ENCODE data around the gene PRDM16.

PRDM16 gene

GRCh38 chr1:3066826-3067225 is 2.2 kb upstream of the PRDM16 start:
- Mint-ChIP-seq H3K4me1 (ENCODE audit: low read depth) (no peaks in the 10 kb centered on the region), H3K27me3 (ENCODE audit: low read depth) (peaks cover 24% of the 10 kb centered on the region), H3K4me3 (no peak overlapping the region), H3K9me3 (no peaks in the 10 kb centered on the region), H3K36me3 (ENCODE audit: low read depth) (no peaks in the 10 kb centered on the region), H3K27ac (no peak overlapping the region)

- no peaks in the 10 kb centered on the region for H3K9me3 Mint-ChIP-seq
- no peak overlapping the region for H3K4me3 Mint-ChIP-seq
- H3K27me3 Mint-ChIP-seq (ENCODE audit: low read depth), result peaks cover 28% of the 10 kb centered on the region
- no peaks in the 10 kb centered on the region for H3K4me1 Mint-ChIP-seq (ENCODE audit: low read depth)
- no peaks in the 10 kb centered on the region for H3K36me3 Mint-ChIP-seq (ENCODE audit: low read depth)
- H3K27ac Mint-ChIP-seq, result no peak overlapping the region
These were observed 1.7 kb upstream of the PRDM16 start for GRCh38 chr1:3067301-3067670.

- no peaks in the 10 kb centered on the region for H3K36me3 Mint-ChIP-seq (ENCODE audit: low read depth)
- peaks cover 31% of the 10 kb centered on the region for H3K27me3 Mint-ChIP-seq (ENCODE audit: low read depth)
- no peak overlapping the region for H3K4me3 Mint-ChIP-seq
- H3K4me1 Mint-ChIP-seq (ENCODE audit: low read depth), result no peaks in the 10 kb centered on the region
- H3K9me3 Mint-ChIP-seq, result no peaks in the 10 kb centered on the region
- no peak overlapping the region for H3K27ac Mint-ChIP-seq
These were observed 1.1 kb upstream of the PRDM16 start for GRCh38 chr1:3067671-3068563.

GRCh38 chr1:3069491-3070308 is 697 bp downstream of the PRDM16 start:
- H3K9me3 Mint-ChIP-seq, result no peaks in the 10 kb centered on the region
- H3K4me1 Mint-ChIP-seq (ENCODE audit: low read depth), result no peaks in the 10 kb centered on the region
- H3K27ac Mint-ChIP-seq, result no peak overlapping the region
- no peaks in the 10 kb centered on the region for H3K36me3 Mint-ChIP-seq (ENCODE audit: low read depth)
- H3K4me3 Mint-ChIP-seq, result no peak overlapping the region
- peaks cover 36% of the 10 kb centered on the region for H3K27me3 Mint-ChIP-seq (ENCODE audit: low read depth)

- H3K4me1 Mint-ChIP-seq (ENCODE audit: low read depth), result no peaks in the 10 kb centered on the region
- H3K27me3 Mint-ChIP-seq (ENCODE audit: low read depth), result peaks cover 36% of the 10 kb centered on the region
- H3K4me3 Mint-ChIP-seq, result no peak overlapping the region
- no peak overlapping the region for H3K27ac Mint-ChIP-seq
- no peaks in the 10 kb centered on the region for H3K36me3 Mint-ChIP-seq (ENCODE audit: low read depth)
- H3K9me3 Mint-ChIP-seq, result no peaks in the 10 kb centered on the region
These were observed 1.3 kb downstream of the PRDM16 start for GRCh38 chr1:3070309-3070643.

- no peaks in the 10 kb centered on the region for H3K9me3 Mint-ChIP-seq
- H3K4me1 Mint-ChIP-seq (ENCODE audit: low read depth), result no peaks in the 10 kb centered on the region
- peaks cover 36% of the 10 kb centered on the region for H3K27me3 Mint-ChIP-seq (ENCODE audit: low read depth)
- no peak overlapping the region for H3K4me3 Mint-ChIP-seq
- H3K36me3 Mint-ChIP-seq (ENCODE audit: low read depth), result no peaks in the 10 kb centered on the region
- no peak overlapping the region for H3K27ac Mint-ChIP-seq
These were observed 1.9 kb downstream of the PRDM16 start for GRCh38 chr1:3070644-3071564.

- no peak overlapping the region for H3K27ac Mint-ChIP-seq
- H3K4me3 Mint-ChIP-seq, result no peak overlapping the region
- H3K9me3 Mint-ChIP-seq, result no peaks in the 10 kb centered on the region
- peaks cover 36% of the 10 kb centered on the region for H3K27me3 Mint-ChIP-seq (ENCODE audit: low read depth)
- no peaks in the 10 kb centered on the region for H3K4me1 Mint-ChIP-seq (ENCODE audit: low read depth)
- H3K36me3 Mint-ChIP-seq (ENCODE audit: low read depth), result no peaks in the 10 kb centered on the region
These were observed 2.8 kb downstream of the PRDM16 start for GRCh38 chr1:3071565-3072390.

GRCh38 chr1:3072391-3073185 is 3.6 kb downstream of the PRDM16 start:
- peaks cover 28% of the 10 kb centered on the region for H3K27me3 Mint-ChIP-seq (ENCODE audit: low read depth)
- no peaks in the 10 kb centered on the region for H3K9me3 Mint-ChIP-seq
- H3K4me3 Mint-ChIP-seq, result no peak overlapping the region
- no peak overlapping the region for H3K27ac Mint-ChIP-seq
- no peaks in the 10 kb centered on the region for H3K36me3 Mint-ChIP-seq (ENCODE audit: low read depth)
- no peaks in the 10 kb centered on the region for H3K4me1 Mint-ChIP-seq (ENCODE audit: low read depth)

GRCh38 chr1:3073186-3073488 is 4.1 kb downstream of the PRDM16 start:
- peaks cover 27% of the 10 kb centered on the region for H3K27me3 Mint-ChIP-seq (ENCODE audit: low read depth)

GRCh38 chr1:3073489-3074296 is 4.7 kb downstream of the PRDM16 start:
- Mint-ChIP-seq H3K27me3 (ENCODE audit: low read depth) (peaks cover 23% of the 10 kb centered on the region), H3K9me3 (no peaks in the 10 kb centered on the region), H3K4me1 (ENCODE audit: low read depth) (no peaks in the 10 kb centered on the region), H3K27ac (no peak overlapping the region), H3K4me3 (no peak overlapping the region), H3K36me3 (ENCODE audit: low read depth) (no peaks in the 10 kb centered on the region)

More at GRCh38 chr1:3073186-3073488, 4.1 kb downstream of the PRDM16 start:
- no peaks in the 10 kb centered on the region for H3K36me3 Mint-ChIP-seq (ENCODE audit: low read depth)
- H3K27ac Mint-ChIP-seq, result no peak overlapping the region
- H3K4me3 Mint-ChIP-seq, result no peak overlapping the region
- no peaks in the 10 kb centered on the region for H3K9me3 Mint-ChIP-seq
- no peaks in the 10 kb centered on the region for H3K4me1 Mint-ChIP-seq (ENCODE audit: low read depth)

- H3K36me3 Mint-ChIP-seq (ENCODE audit: low read depth), result no peaks in the 10 kb centered on the region
- no peak overlapping the region for H3K27ac Mint-ChIP-seq
- no peaks in the 10 kb centered on the region for H3K9me3 Mint-ChIP-seq
- H3K27me3 Mint-ChIP-seq (ENCODE audit: low read depth), result peaks cover 18% of the 10 kb centered on the region
- H3K4me1 Mint-ChIP-seq (ENCODE audit: low read depth), result no peaks in the 10 kb centered on the region
- H3K4me3 Mint-ChIP-seq, result no peak overlapping the region
These were observed 5.3 kb downstream of the PRDM16 start for GRCh38 chr1:3074297-3074741.

- H3K9me3 Mint-ChIP-seq, result no peaks in the 10 kb centered on the region
- H3K4me3 Mint-ChIP-seq, result no peak overlapping the region
- H3K27me3 Mint-ChIP-seq (ENCODE audit: low read depth), result peaks cover 18% of the 10 kb centered on the region
- H3K36me3 Mint-ChIP-seq (ENCODE audit: low read depth), result no peaks in the 10 kb centered on the region
- no peaks in the 10 kb centered on the region for H3K4me1 Mint-ChIP-seq (ENCODE audit: low read depth)
- no peak overlapping the region for H3K27ac Mint-ChIP-seq
These were observed 5.8 kb downstream of the PRDM16 start for GRCh38 chr1:3074800-3075199.
